ENCODE measurements around the gene LRRC37A3.
A peak's percentile ranks its signal among the peaks of the same experiment; 100 is the strongest.
"Not testable (repeated sequence)": the region's sequence is repeated elsewhere in the genome, so short reads cannot be mapped to it uniquely, and the experiment has no call there.

The LRRC37A3 gene

GRCh38 chr17:64829824-64830630 lies 89.3 kb downstream of the LRRC37A3 start:
- not testable (repeated sequence) for DNase-seq

DNA sequence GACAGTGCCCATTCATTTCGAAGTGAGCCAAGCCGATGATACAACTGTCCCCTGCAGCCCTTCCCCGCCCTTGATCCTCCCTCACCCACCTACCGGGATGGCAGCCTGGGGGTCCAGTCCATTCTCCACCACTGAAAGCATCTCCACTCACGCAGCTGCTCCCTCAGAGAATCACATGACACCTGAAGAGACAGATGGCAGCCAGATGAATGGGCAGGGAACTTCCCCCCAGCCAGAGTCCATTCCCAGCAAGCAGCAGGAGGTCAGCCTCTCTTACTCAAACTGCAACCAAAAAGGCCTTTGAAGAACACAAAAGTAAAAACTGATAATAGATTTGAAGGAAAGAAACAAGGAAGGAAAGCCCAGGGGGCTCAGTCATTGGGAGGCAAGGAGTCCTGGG lies 90.2 kb downstream of the LRRC37A3 start:
- not testable (repeated sequence) for DNase-seq

- DNase-seq: not testable (repeated sequence)
These were observed 100.4 kb downstream of the LRRC37A3 start for GRCh38 chr17:64818904-64819303.

GRCh38 chr17:64815833-64816198 lies 103.5 kb downstream of the LRRC37A3 start:
- not testable (repeated sequence) for DNase-seq

DNA sequence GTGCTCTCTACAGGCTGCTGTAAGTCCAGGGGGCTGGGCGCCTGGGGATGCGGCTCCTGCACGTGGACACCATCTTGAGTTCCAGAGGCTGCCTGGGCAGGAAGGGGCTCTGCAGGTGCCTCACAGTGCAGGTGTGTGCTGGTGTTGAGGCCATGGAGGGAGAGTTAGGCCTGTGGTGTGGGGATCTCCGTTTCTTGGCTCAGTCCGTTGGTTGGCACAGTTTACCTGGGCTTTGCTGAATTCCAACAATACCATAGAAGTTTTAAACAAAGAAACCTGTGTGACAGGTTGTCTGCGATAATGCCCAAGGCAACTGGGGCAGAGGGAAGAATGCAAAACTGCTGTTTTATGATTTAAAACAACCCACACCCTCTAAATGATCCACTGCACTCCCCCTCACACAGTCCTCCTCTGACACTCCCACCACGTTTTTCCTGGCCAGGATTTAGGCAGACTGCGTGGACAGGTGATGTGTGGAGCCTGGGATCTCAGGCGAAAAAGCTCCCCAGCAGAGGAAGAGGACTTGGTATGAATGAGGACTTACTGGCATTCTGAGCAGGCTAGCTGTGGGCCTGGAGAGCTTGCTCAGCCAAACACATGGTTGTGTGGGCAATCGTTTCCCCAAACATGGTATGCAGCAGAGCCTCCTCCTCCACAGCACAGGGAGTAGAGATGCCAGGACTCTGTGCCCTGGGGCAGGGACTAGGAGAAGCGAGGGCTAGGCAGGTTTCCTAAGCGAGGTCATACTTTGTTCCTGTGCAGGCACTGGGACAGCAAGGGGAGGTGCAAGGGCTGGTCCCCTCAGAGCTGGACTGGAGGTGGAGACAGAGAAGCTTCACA lies 104.1 kb downstream of the LRRC37A3 start:
- not testable (repeated sequence) for DNase-seq

GRCh38 chr17:64808178-64808977 lies 110.9 kb downstream of the LRRC37A3 start:
- DNase-seq: peak; percentile 54

Data from CD4-positive, alpha-beta T cell treated with Interleukin-12 subunit alpha and Interleukin-12 subunit beta, for 1 hour (primary cell).